GM12878 (cell line): ENCODE results near the gene ITSN1. TPM values are rescaled to one million over a fixed set of nuclear protein-coding genes. Genes with fewer than 3 reads are reported as not detected.

Experiments
- ATAC-seq: fragments of 200-7000 bp; cut with Tn5 transposase; 3 replicates; pipeline ENCODE4 v1.9.1; 2020; ENCODE audit warnings: mild to moderate bottlenecking, moderate library complexity
- BruUV-seq: library from RNA; stranded (reverse); fragments of 400-500 nt; replicated peaks from 2 replicates; lab custom pipeline; 2021; lab: Mats Ljungman, UMichigan
- CTCF ChIA-PET: fragments of 300-600 bp; sonication (Branson Sonifier 250); formaldehyde crosslinking; extraction: SDS; loops from one replicate; lab custom pipeline; 2021; ENCODE audit warnings: inconsistent platforms; lab: Yijun Ruan, JAX
- POLR2A ChIA-PET: fragments of 350-600 bp; formaldehyde crosslinking; extraction: SDS; loops from one replicate; lab custom pipeline; 2021; ENCODE audit warnings: inconsistent platforms; lab: Charles Lee
- RAD21 ChIA-PET: fragments of 300-600 bp; sonication (Branson Sonifier 250); formaldehyde crosslinking; loops from one replicate; lab custom pipeline; 2023; ENCODE audit warnings: antibody characterized with exemption; ENCODE audit not compliant: unreplicated experiment; lab: Charles Lee
- SMC1A ChIA-PET: fragments of 300-600 bp; sonication (Branson Sonifier 250); formaldehyde crosslinking; loops from one replicate; lab custom pipeline; 2023; ENCODE audit not compliant: unreplicated experiment, uncharacterized antibody; lab: Charles Lee
- DNase-seq: peaks from one replicate; pipeline ENCODE4 v3.0.0-alpha.2; 2011; ENCODE audit warnings: low read depth, low spot score
- FAIRE-seq: peaks from 3 replicates; lab custom pipeline; 2011; peaks lifted over from hg19 to GRCh38; lab: Jason Lieb, UNC
- H2AFZ ChIP-seq: 2 replicates; pipeline ENCODE4 v1.6.0; 2011; ENCODE audit warnings: low read depth, low read length, control low read depth; ENCODE audit not compliant: control insufficient read depth
- H3K27ac ChIP-seq: 2 replicates; pipeline ENCODE4 v1.5.1; 2011; ENCODE audit warnings: control low read depth; ENCODE audit not compliant: control insufficient read depth, insufficient read depth
- H3K27me3 ChIP-seq, 2 experiments: replicated peaks in 1 of 2; 2 replicates each; pipeline versions ENCODE4 v1.6.0 to v1.6.1; 2011; ENCODE audit warnings: low read length in 1 of 2; ENCODE audit not compliant: control insufficient read depth in 2 of 2, insufficient read depth in 2 of 2
- H3K36me3 ChIP-seq, 2 experiments: 2 replicates each; pipeline ENCODE4 v1.5.1; 2011; ENCODE audit warnings: low read length in 1 of 2; ENCODE audit not compliant: control insufficient read depth in 2 of 2, insufficient read depth in 2 of 2
- H3K4me1 ChIP-seq: 2 replicates; pipeline ENCODE4 v1.6.1; 2011; ENCODE audit warnings: mild to moderate bottlenecking, low read length, moderate library complexity, mixed read lengths; ENCODE audit not compliant: control insufficient read depth, insufficient read depth
- H3K4me2 ChIP-seq: 2 replicates; pipeline ENCODE4 v1.6.0; 2011; ENCODE audit warnings: control low read depth; ENCODE audit not compliant: control insufficient read depth, insufficient read depth
- H3K4me3 ChIP-seq: fragments of 200-600 bp; sonication (generic); 2 replicates; pipeline ENCODE4 v1.5.1; 2016
- H3K79me2 ChIP-seq: 2 replicates; pipeline ENCODE4 v1.6.0; 2011; ENCODE audit warnings: low read length; ENCODE audit not compliant: control insufficient read depth, insufficient read depth
- H3K9ac ChIP-seq: 2 replicates; pipeline ENCODE4 v1.8.0; 2011; ENCODE audit warnings: low read length, control low read depth, mixed read lengths; ENCODE audit not compliant: control insufficient read depth, insufficient read depth
- H3K9me3 ChIP-seq: replicated peaks from 3 replicates; pipeline ENCODE4 v1.5.1; 2011; ENCODE audit warnings: mild to moderate bottlenecking, low read length; ENCODE audit not compliant: control insufficient read depth, insufficient read depth
- H4K20me1 ChIP-seq: 2 replicates; pipeline ENCODE4 v1.6.0; 2011; ENCODE audit not compliant: control insufficient read depth, insufficient read depth
- BHLHE40 ChIP-seq, 2 experiments: fragments of 450-650 bp in 1 of 2; IDR thresholded peaks; 2 replicates each; pipeline ENCODE4 v1.6.1; 2011 to 2017; ENCODE audit warnings: low read depth in 2 of 2, borderline replicate concordance in 1 of 2, improper control_type of control experiment in 1 of 2, low read length in 1 of 2, mild to moderate bottlenecking in 1 of 2
- BRCA1 ChIP-seq: IDR thresholded peaks from 2 replicates; pipeline ENCODE4 v1.6.1; 2011; ENCODE audit warnings: low read depth, low read length, improper control_type of control experiment
- CBX3 ChIP-seq: fragments of 200-600 bp; sonication (generic); IDR thresholded peaks from 2 replicates; pipeline ENCODE4 v1.6.1; 2016; ENCODE audit warnings: low read depth, borderline replicate concordance
- CEBPB ChIP-seq, 2 experiments: fragments of 150-350 bp in 1 of 2; IDR thresholded peaks; 2 replicates each; pipeline ENCODE4 v1.6.1; 2012 to 2014; ENCODE audit warnings: low read depth in 2 of 2, low read length in 2 of 2, borderline replicate concordance in 1 of 2, inconsistent platforms in 1 of 2
- MYB ChIP-seq: fragments of 150-350 bp; IDR thresholded peaks from 2 replicates; pipeline ENCODE4 v1.6.1; 2014; ENCODE audit warnings: mild to moderate bottlenecking, low read depth, low read length, borderline replicate concordance
- MYC ChIP-seq: IDR thresholded peaks from 2 replicates; pipeline ENCODE4 v1.6.1; 2011; ENCODE audit warnings: mild to moderate bottlenecking, low read length, moderate library complexity, inconsistent platforms; ENCODE audit not compliant: insufficient read depth, insufficient replicate concordance, insufficient read length, severe bottlenecking
- NFYA ChIP-seq: IDR thresholded peaks from 2 replicates; pipeline ENCODE4 v1.6.1; 2011; ENCODE audit warnings: low read depth, mild to moderate bottlenecking, low read length, improper control_type of control experiment, borderline replicate concordance
- NR2C1 ChIP-seq: fragments of 450-650 bp; IDR thresholded peaks from 2 replicates; pipeline ENCODE4 v1.6.1; 2017; ENCODE audit warnings: antibody characterized with exemption, mild to moderate bottlenecking, moderate library complexity
- NRF1 ChIP-seq: conservative IDR thresholded peaks from 2 replicates; pipeline ENCODE4 v1.6.1; 2011; ENCODE audit warnings: mild to moderate bottlenecking, low read depth, low read length, improper control_type of control experiment
- RAD51 ChIP-seq: fragments of 450-650 bp; IDR thresholded peaks from 2 replicates; pipeline ENCODE4 v1.6.1; 2016; ENCODE audit warnings: moderate library complexity, mild to moderate bottlenecking, inconsistent platforms
- RB1 ChIP-seq: fragments of 450-650 bp; formaldehyde crosslinking; IDR thresholded peaks from 2 replicates; pipeline ENCODE4 v1.6.1; 2017; ENCODE audit warnings: mild to moderate bottlenecking, borderline replicate concordance
- SREBF2 ChIP-seq: IDR thresholded peaks from 2 replicates; pipeline ENCODE4 v1.6.1; 2012; ENCODE audit warnings: mild to moderate bottlenecking, low read length
- SRF ChIP-seq, 2 experiments: IDR thresholded peaks; 2 replicates each; pipeline ENCODE4 v1.6.1; 2011; ENCODE audit warnings: low read depth in 2 of 2, low read length in 2 of 2, mild to moderate bottlenecking in 1 of 2, moderate library complexity in 1 of 2
- TCF12 ChIP-seq: IDR thresholded peaks from 2 replicates; pipeline ENCODE4 v1.6.1; 2011; ENCODE audit warnings: low read depth, mild to moderate bottlenecking, low read length
- YBX1 ChIP-seq: fragments of 450-650 bp; IDR thresholded peaks from 2 replicates; pipeline ENCODE4 v1.6.1; 2016; ENCODE audit warnings: antibody characterized with exemption
- YY1 ChIP-seq: IDR thresholded peaks from 2 replicates; pipeline ENCODE4 v1.6.1; 2011; ENCODE audit warnings: low read depth, mild to moderate bottlenecking, low read length
- ZNF217 ChIP-seq: fragments of 450-650 bp; IDR thresholded peaks from 2 replicates; pipeline ENCODE4 v1.6.1; 2017; ENCODE audit warnings: antibody characterized with exemption, mild to moderate bottlenecking
- ZNF24 ChIP-seq: fragments of 450-650 bp; IDR thresholded peaks from 2 replicates; pipeline ENCODE4 v1.6.1; 2017; ENCODE audit warnings: antibody characterized with exemption, mild to moderate bottlenecking
- ZZZ3 ChIP-seq: IDR thresholded peaks from 2 replicates; pipeline ENCODE4 v1.6.1; 2011; ENCODE audit warnings: low read depth; ENCODE audit not compliant: control insufficient read depth, insufficient read length
- whole genome bisulfite sequencing: methylation state at CpG from one replicate; pipeline ENCODE4 v1.1.6; 2016; ENCODE audit warnings: low lambda C conversion rate; ENCODE audit not compliant: insufficient replicate concordance, insufficient coverage; ENCODE audit errors: missing lambda C conversion rate; 5-methylcytosine and 5-hydroxymethylcytosine counted together
- in situ Hi-C: fragments of 300-500 bp; cut with MboI; formaldehyde crosslinking; loops from 9 replicates; pipeline ENCODE4 v1.14.3; 2018; ENCODE audit warnings: mixed read lengths
- intact Hi-C: fragments of 100-400 bp; cut with micrococcal nuclease; formaldehyde crosslinking; loops from one replicate; pipeline ENCODE4 v1.14.2; 2022; ENCODE audit not compliant: unreplicated experiment
- polyA plus RNA-seq, 11 experiments: library from polyadenylated mRNA; depleted of rRNA in 4 of 11; unstranded in 6 of 11; stranded (reverse) in 5 of 11; fragments of >200 nt; fragmentation: Nextera tagmentation in 4 of 11; fragmentation: Illumina TruSeq in 1 of 11; extraction: Ambion mirVana in 4 of 11; extraction: Trizol in 1 of 11; gene quantifications; 1 replicate in 1 of 11; 2 replicates in 10 of 11; pipeline versions ENCODE4 v1.2.1 to v1.2.3, GENCODE V29; 2011 to 2016; ENCODE audit warnings: inconsistent platforms in 2 of 11, missing spikeins in 2 of 11, low read depth in 1 of 11
- total RNA-seq, 4 experiments: library from RNA; depleted of rRNA in 3 of 4; stranded (reverse); fragments of >200 nt in 3 of 4; fragmentation: Illumina TruSeq in 1 of 4; extraction: Trizol in 1 of 4; gene quantifications; 2 replicates each; pipeline versions ENCODE4 v1.2.1 to v1.2.3, GENCODE V29; 2013 to 2021

Gene ITSN1
- total and polyA plus RNA-seq, 10 of the 15 experiments (the other 5 are each of a cell fraction or from before 2014, with no cell fraction given): 0.89 to 10.6 (median 4.8) TPM

- H3K4me3 ChIP-seq: no peak overlapping the region
- FAIRE-seq: no peak
- CTCF ChIA-PET: no interaction called here
- in situ Hi-C loops: no loop called here
- POLR2A ChIA-PET: interaction anchor here (0.7 kb wide), 1 partner anchor 773 kb away, joined by 4 read pairs; no protein-coding TSS in a partner anchor
- H3K9me3 ChIP-seq: no peaks in the 10 kb centered on the region; the same call in 2 of the 3 replicates
- no peaks in the 10 kb centered on the region for H3K4me1 ChIP-seq
- BruUV-seq: no TSS peak
- RAD21 ChIA-PET: no interaction called here
- no peak overlapping the region for H3K4me2 ChIP-seq
- H3K27ac ChIP-seq: no peak overlapping the region
- 40% methylated on average over 9 of the region's 9 CpGs for WGBS
- intact Hi-C loops: no loop called here
- H3K27me3 ChIP-seq: no peaks in the 10 kb centered on the region
- H4K20me1 ChIP-seq: no peaks in the 10 kb centered on the region
- ATAC-seq: no peak
- H3K79me2 ChIP-seq: no peaks in the 10 kb centered on the region
- DNase-seq: no peak
- no peak for TF ChIP-seq ZNF217
- no peak for TF ChIP-seq RAD51
- no peak for TF ChIP-seq NFYA
- TF ChIP-seq BHLHE40 (IDR thresholded peaks at IDR 0.05; ENCODE audit: borderline replicate concordance in 1 of 2, low read depth in 2 of 2, low read length in 1 of 2): no peak
- no peak for TF ChIP-seq YY1
- TF ChIP-seq NR2C1: no peak
- TF ChIP-seq CBX3: no peak
- no peak for TF ChIP-seq SRF (IDR thresholded peaks at IDR 0.05; ENCODE audit: low read depth in 2 of 2, low read length in 2 of 2)
- no peak for TF ChIP-seq ZNF24
- no peak for TF ChIP-seq CEBPB (IDR thresholded peaks at IDR 0.05; ENCODE audit: borderline replicate concordance in 1 of 2, low read depth in 2 of 2, low read length in 2 of 2)
- no peak for TF ChIP-seq BRCA1
- no peak for TF ChIP-seq MYB
- TF ChIP-seq ZZZ3: no peak
- TF ChIP-seq NRF1: no peak
- TF ChIP-seq TCF12: no peak
- TF ChIP-seq YBX1: no peak
- no peak for TF ChIP-seq SREBF2
- no peak for TF ChIP-seq RB1
- no peak for TF ChIP-seq MYC
- TF ChIP-seq, all 136 proteins: peak for 0
- Histone ChIP-seq H3K9ac (no peak overlapping the region), H3K36me3 (no peaks in the 10 kb centered on the region), H2AFZ (no peak overlapping the region)
- SMC1A ChIA-PET: no interaction called here
These were observed 208.7 kb downstream of the ITSN1 start for GRCh38 chr21:33850985-33851384.
